HG02588 (cell line): ENCODE data around the gene CCDC13.

Experiments
- ATAC-seq: cut with Tn5 transposase; IDR thresholded peaks from one replicate; pipeline ENCODE4 v1.9.1; 2021; ENCODE audit warnings: mild to moderate bottlenecking, moderate library complexity; ENCODE audit not compliant: unreplicated experiment

The CCDC13 gene

DNA sequence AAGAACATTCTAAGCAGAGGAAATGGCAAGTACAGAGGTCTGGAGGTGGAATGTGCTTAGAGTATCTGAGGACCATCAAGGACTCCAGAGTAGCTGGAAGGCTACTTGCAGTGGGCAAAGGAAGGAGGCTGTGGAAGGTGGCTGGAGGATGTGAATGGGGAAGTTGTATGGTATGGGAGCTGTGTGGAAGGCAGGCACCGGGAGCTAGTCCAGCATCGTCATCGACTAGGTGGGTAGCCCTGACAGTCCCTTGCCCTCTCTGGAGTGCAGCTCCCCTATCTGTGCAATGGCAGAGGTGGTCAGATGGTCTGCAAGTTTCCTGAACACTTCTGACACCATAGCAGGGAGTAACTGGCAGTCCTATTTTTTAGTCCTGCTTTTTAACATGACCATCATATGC is 19.3 kb downstream of the CCDC13 start:
- no peak for ATAC-seq

DNA sequence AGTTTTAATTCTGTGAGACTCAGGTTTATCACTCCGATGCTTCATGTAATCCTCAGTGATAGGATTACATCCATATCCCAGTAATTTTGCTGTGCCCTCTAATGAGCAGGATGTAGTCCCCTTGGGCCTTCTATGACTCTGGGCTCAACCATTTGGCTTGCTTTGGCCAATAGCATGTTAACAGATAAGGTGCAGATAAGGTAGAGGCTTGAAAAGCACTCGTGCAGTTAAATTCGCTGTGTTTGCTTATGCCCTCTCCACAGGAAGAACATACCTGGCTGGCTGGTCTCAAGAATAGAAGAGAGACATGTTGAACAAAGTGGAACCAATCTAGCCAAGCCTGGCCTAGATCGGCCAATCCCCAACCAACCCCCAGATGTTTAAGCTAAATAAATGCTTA is 20.1 kb downstream of the CCDC13 start:
- no peak for ATAC-seq

GRCh38 chr3:42752441-42752840 is 20.6 kb downstream of the CCDC13 start:
- ATAC-seq = no peak

GRCh38 chr3:42751609-42752008 is 21.4 kb downstream of the CCDC13 start:
- no peak for ATAC-seq

DNA sequence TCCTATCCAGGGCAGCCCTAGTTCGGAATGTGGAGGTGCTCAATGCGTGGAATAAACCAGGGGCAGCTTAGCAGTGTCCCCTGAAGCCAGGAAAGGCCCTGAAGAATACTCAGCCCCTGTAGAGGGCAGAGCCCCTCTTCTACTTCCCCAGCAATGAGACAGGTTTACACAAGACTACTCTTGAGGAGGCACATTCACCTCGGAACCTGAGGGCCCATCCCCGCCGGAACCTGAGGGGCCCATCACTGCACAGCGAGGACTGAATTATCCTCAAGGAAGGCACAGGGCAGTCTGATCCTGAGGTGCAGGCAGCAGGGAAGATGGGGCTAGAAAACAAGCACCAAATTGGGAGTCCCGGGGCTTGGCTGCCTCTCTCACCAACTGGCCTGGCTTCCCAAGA is 22.2 kb downstream of the CCDC13 start:
- no peak for ATAC-seq

DNA sequence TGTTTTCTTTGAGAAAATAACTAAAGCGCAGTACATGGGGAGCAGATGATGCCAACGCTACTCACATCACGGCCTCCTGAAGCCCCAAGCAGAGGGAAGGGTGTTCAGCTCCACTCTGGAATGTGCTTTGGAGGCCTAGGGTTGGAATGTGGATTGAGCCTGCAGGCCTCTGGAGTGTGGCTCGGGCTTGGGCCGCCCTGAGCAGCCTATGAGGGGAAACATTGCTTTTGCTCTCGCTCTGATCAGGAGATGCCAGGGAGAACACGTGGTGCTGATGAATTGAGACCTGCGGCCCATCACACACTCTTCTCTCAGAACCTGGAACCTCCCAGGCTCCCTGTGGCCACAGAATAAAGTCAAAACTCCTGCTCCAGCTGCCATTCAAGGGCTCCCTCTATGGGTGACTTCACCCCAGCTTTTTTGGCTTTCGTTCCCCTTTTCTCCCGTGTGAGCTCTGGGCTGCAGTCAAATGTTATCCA is 23.3 kb downstream of the CCDC13 start:
- no peak for ATAC-seq

DNA sequence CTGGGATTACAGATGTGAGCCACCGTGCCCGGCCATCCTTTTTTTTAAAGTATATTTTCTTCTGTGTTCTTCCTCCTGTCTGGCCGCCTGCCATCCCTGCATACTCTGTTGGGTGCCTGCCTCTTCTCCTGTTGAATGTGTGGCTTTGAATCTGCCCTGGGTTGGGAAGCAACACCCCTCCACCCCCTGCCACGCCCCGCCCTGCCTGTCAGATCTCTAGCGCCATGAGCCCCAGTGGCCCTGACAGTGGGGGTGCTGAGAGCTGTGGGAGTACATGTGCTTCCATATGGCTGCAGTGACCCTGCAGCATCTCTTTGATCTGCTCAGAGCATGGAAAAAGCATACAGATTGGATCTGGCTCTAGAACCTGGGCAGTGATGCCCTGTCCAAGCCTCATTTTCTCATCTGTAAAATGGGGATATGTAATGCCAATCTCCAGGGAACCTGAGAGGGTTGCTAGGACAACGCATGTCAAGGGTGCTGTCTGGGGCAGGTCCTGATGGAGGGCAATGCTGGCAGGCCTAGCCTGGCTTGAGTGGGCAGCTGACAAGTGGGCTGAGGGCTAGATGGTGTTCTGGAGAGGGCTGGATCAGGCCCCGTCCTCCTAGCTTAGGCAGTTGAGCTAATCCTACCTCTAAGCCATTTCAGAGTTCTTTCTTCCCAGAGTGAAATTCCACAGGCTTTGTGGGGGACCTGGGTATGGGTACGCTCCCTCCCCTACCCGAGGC is 23.9 kb downstream of the CCDC13 start:
- no peak for ATAC-seq

- no peak for ATAC-seq
These were observed 25.5 kb downstream of the CCDC13 start for GRCh38 chr3:42747581-42747980.

DNA sequence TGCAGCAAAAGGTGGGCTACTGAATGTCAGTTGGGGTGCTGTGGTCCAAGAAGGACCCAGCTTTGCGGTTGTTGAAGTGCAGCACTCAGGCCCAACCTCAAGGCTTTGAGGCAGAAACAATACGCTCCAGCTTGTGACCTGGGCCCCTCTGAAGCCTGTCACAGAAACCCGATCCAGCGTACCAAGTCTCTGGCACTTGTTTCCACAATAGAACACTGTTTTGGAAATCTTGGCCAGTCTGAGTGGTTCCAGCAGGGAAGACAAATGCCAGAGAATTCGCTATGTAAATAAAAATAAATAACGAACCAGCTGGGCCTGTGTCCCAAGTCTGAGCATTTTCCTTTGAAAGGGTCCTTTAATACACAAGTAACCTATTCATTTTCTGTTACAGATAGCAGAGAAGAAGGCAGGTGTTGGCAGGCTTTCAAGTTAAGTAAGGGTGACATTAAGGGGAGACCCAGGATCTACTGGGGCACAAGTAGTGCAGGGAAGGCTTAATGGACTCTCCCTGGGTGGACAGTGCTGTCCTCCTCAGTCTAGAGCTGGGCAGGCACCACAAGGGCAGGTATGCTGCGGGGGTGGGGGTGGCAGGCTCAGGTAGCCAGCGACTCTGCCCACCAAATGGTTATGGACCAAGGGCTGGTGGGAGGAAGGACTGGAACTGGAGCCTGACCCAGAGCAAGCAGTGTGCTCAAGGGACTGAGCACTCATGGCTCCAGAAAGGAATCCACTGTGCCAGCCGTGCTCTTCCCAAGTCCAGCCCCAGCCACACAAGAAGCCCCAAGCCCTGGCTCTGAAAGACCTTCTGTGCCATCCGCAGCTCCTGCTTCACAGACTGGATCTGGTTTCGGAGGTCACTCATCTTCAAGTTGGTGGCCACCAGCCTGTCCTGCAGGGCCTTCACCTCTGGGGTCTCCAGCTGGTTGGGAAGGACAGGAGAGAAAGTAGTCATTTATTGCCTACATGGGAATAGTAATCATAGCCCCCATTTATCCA is 26.3 kb downstream of the CCDC13 start:
- no peak for ATAC-seq

- no peak for ATAC-seq
These were observed 27.1 kb downstream of the CCDC13 start for GRCh38 chr3:42745776-42746454.

DNA sequence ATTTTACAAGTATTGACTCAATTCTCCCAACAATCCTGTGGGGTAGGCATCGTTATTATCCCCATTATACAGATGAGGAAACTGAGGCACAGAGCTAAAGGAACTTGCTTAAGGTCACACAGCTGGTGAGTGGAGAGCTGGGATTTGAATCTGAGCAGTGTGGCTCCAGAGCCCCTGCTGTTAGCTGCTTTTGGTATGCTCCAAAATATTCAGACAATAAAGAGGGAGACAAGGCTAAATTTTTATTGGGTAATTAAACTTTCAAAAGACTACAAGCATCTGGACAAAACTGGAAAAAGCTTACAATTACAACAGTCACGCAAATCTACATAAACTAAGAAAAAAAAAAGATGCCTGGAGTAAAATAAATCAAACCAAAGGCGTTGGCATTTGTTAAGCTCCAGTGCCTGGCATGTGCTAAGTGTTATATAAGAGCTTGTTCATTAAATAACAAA is 27.7 kb downstream of the CCDC13 start:
- no peak for ATAC-seq

GRCh38 chr3:42743204-42743995 is 29.7 kb downstream of the CCDC13 start:
- ATAC-seq = no peak

- no peak for ATAC-seq
These were observed 30.4 kb downstream of the CCDC13 start for GRCh38 chr3:42742688-42743087.

- ATAC-seq = no peak
These were observed 30.8 kb downstream of the CCDC13 start for GRCh38 chr3:42742259-42742658.

- no peak for ATAC-seq
These were observed 31.3 kb downstream of the CCDC13 start for GRCh38 chr3:42741796-42742195.

DNA sequence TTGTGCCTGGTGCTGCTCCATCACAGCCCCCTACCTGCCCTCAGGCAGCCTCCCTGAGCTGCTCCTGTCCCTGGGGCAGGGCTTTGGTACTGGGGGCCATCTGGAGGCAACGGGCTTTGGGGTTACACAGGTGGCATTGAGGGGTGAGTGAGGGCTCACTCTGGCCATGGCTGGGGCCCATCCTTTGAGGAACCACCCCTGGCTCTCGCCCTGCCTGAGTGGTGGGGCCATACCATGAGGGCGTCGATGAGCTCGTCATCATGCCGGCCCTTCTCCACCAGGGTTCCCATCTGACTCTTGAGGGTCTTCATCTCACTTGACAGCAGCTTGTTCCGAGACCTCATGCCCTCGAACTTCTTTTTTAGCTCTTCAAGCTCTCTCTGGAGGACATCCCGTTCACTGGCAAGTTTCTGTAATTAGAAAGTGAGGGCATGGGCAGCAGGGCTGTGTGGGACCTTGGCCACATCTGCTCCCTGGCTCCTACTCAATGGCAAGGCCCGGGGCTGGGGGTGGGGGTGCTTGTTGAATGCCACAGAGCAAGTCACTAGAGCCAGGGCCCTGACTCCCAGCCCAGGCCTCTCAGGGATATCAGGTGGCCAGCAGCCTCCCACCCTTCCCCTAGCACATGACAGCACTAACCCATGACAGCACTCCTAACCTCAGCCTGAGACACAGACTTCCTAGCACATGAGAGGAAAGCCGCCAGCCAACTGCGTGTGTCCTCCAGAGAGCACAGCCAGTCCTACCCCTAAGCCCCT is 33.5 kb downstream of the CCDC13 start:
- no peak for ATAC-seq

- ATAC-seq = no peak
These were observed 36.5 kb downstream of the CCDC13 start for GRCh38 chr3:42736531-42736930.

DNA sequence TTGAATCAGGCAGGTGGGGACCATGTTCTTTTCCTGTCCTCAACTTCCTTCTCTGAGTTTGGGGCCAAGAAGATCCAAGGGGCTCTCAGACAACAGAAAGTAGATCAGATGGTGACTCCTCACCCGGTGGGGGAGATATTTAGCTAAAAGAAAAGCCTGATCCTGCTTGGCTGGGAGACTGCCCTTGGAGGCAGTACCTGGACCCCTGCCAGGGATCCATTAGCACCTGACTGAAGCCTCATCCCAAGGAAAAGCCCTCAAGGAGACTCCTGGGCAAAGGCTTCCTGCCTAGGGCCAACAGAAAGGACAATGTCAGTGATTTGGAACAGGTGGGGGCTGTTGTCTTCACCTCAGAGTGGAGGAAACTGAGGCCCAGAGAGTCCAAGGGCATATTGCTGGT is 37.0 kb downstream of the CCDC13 start:
- ATAC-seq = no peak

DNA sequence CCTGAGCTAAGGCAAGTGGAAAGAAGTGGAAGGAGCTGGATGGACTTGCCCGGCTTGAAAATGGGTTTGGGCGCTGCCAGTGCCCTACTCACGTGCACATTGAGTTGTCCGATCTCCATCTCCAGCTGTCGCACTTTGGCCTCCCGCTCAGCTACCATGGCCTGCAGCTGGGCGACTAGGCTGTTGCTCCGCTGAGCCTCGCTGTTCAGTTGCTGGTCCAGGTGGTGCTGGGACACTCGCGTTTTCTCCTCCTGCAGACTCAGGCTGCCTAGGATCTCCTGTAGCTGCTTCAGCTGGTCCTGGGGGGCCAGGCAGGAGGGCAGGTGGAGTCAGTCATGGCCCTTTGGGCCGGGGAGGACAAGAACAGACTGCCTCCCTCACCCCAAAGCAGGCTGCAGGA is 37.4 kb downstream of the CCDC13 start:
- no peak for ATAC-seq

GRCh38 chr3:42735019-42735418 is 38.0 kb downstream of the CCDC13 start:
- ATAC-seq = no peak
